ENCODE measurements around the gene CUX1.
"Not testable (repeated sequence)": the region's sequence is repeated elsewhere in the genome, so short reads cannot be mapped to it uniquely, and the experiment has no call there.

Gene CUX1

GRCh38 chr7:102330666-102331460, 513.4 kb downstream of the CUX1 start:
- DNase-seq, result not testable (repeated sequence)
